ENCODE data around the gene GSX1.

DNA sequence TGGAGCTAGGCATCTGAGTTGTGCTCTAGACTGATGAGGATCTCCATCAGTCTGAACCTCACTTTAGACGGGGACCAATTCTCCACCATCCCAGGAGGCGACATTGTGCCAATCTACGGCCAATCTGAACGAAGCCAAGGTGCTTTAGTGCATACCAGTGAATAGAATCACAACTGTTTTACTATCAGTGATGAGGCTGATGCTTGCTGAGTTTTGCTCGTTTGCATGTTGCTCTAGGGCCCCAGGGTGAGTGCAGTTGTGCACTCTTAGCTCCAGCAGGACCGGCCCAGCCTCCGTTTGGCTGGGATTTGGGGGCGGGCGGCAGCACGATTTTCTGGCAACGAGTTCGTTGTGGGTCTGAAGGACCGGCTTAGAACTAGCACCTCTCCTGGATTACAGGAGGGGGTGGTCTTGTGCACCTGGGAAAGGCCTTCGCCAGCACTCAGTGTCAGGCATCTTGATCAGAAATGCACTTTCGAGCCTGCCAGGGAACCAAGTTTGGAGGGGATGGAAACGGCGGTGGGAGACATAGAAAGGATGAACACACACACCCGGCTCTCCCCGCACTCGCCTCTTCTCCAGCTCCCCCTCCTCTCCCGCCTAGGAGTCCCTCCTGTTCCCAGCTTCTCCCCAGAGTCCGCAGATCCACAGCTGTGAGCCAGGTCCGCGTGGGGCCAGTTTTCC, 4.4 kb downstream of the GSX1 start:
- TF ChIP-seq CTCF (IDR thresholded peaks at IDR 0.05), result no peak
- TF ChIP-seq POLR2AphosphoS5 (IDR thresholded peaks at IDR 0.05), result no peak
